HepG2 (cell line): Measurements from ENCODE around the gene GSDMA. TPM values are rescaled to one million over a fixed set of nuclear protein-coding genes. Genes with fewer than 3 reads are reported as not detected.

ENCODE experiments used
- ARID3A ChIP-seq: IDR thresholded peaks from 2 replicates; pipeline ENCODE4 v1.6.1; 2012; ENCODE audit warnings: low read depth, low read length, improper control_type of control experiment
- ARNT2 ChIP-seq: sonication (generic); formaldehyde crosslinking; IDR thresholded peaks from 2 replicates; pipeline ENCODE4 v1.8.0; 2022; ENCODE audit warnings: mild to moderate bottlenecking, low read depth, missing genetic modification reagents, moderate library complexity
- ATAD3A ChIP-seq: sonication (generic); formaldehyde crosslinking; IDR thresholded peaks from 2 replicates; pipeline ENCODE4 v1.4.0; 2020; ENCODE audit warnings: missing genetic modification reagents
- BHLHE40 ChIP-seq: IDR thresholded peaks from 2 replicates; pipeline ENCODE4 v1.6.1; 2011; ENCODE audit warnings: low read length, improper control_type of control experiment
- HES4 ChIP-seq: sonication (generic); formaldehyde crosslinking; IDR thresholded peaks from 2 replicates; pipeline ENCODE4 v1.9.0; 2021; ENCODE audit warnings: mild to moderate bottlenecking, missing genetic modification reagents, borderline replicate concordance
- IRF9 ChIP-seq: sonication (generic); formaldehyde crosslinking; IDR thresholded peaks from 2 replicates; pipeline ENCODE4 v1.8.0; 2022; ENCODE audit warnings: missing genetic modification reagents, mild to moderate bottlenecking, borderline replicate concordance
- JUNB ChIP-seq: sonication (generic); formaldehyde crosslinking; IDR thresholded peaks from 2 replicates; pipeline ENCODE4 v1.8.0; 2022; ENCODE audit warnings: missing genetic modification reagents, mild to moderate bottlenecking, borderline replicate concordance
- JUND ChIP-seq: sonication (generic); formaldehyde crosslinking; IDR thresholded peaks from 2 replicates; pipeline ENCODE4 v1.8.0; 2022; ENCODE audit warnings: mild to moderate bottlenecking, missing genetic modification reagents
- KDM5A ChIP-seq: fragments of 200-600 bp; sonication (generic); IDR thresholded peaks from 2 replicates; pipeline ENCODE4 v1.7.0; 2018; ENCODE audit warnings: antibody characterized with exemption, mild to moderate bottlenecking, low read length, borderline replicate concordance
- MED1 ChIP-seq: sonication (generic); formaldehyde crosslinking; IDR thresholded peaks from 2 replicates; pipeline ENCODE4 v1.4.0; 2020; ENCODE audit warnings: missing genetic modification reagents
- NR2F2 ChIP-seq: IDR thresholded peaks from 2 replicates; pipeline ENCODE4 v1.6.1; 2012; ENCODE audit warnings: low read depth, inconsistent platforms, borderline replicate concordance
- POGZ ChIP-seq: sonication (generic); formaldehyde crosslinking; IDR thresholded peaks from 2 replicates; pipeline ENCODE4 v1.4.0; 2020; ENCODE audit warnings: mild to moderate bottlenecking, missing genetic modification reagents
- PTBP1 ChIP-seq: fragments of 200-400 bp; formaldehyde crosslinking; IDR thresholded peaks from 2 replicates; pipeline ENCODE4 v1.6.1; 2018; ENCODE audit warnings: low read length, low read depth; ENCODE audit not compliant: poor library complexity, severe bottlenecking
- SETDB1 ChIP-seq: sonication (generic); formaldehyde crosslinking; IDR thresholded peaks from 2 replicates; pipeline ENCODE4 v1.5.1; 2020; ENCODE audit warnings: missing genetic modification reagents, mild to moderate bottlenecking, borderline replicate concordance
- SKI ChIP-seq: fragments of 450-650 bp; IDR thresholded peaks from one replicate; pipeline ENCODE4 v1.6.1; 2018; ENCODE audit warnings: mild to moderate bottlenecking; ENCODE audit not compliant: partially characterized antibody
- SOX6 ChIP-seq, 2 experiments: fragments of 450-650 bp in 1 of 2; sonication (generic) in 1 of 2; formaldehyde crosslinking in 1 of 2; IDR thresholded peaks; 2 replicates each; pipeline versions ENCODE4 v1.4.0 to v1.6.1; 2017 to 2020; ENCODE audit warnings: antibody characterized with exemption in 1 of 2, mild to moderate bottlenecking in 1 of 2, missing genetic modification reagents in 1 of 2
- SP140L ChIP-seq: sonication (generic); formaldehyde crosslinking; IDR thresholded peaks from 2 replicates; pipeline ENCODE4 v1.4.0; 2020; ENCODE audit warnings: missing genetic modification reagents, borderline replicate concordance
- SRF ChIP-seq: IDR thresholded peaks from 2 replicates; pipeline ENCODE4 v1.6.1; 2011; ENCODE audit warnings: mild to moderate bottlenecking, low read depth, low read length, moderate library complexity
- TFDP1 ChIP-seq: IDR thresholded peaks from 2 replicates; pipeline ENCODE4 v1.6.1; 2016; ENCODE audit warnings: missing compliant biosample characterization, missing genetic modification reagents, borderline replicate concordance
- TOPORS ChIP-seq: sonication (generic); formaldehyde crosslinking; IDR thresholded peaks from 2 replicates; pipeline ENCODE4 v1.8.0; 2023; ENCODE audit warnings: mild to moderate bottlenecking, missing genetic modification reagents
- YY1 ChIP-seq: IDR thresholded peaks from 2 replicates; pipeline ENCODE4 v1.6.1; 2011; ENCODE audit warnings: low read length, low read depth, moderate library complexity, mild to moderate bottlenecking; ENCODE audit not compliant: insufficient read depth, insufficient replicate concordance
- ZBTB1 ChIP-seq: sonication (generic); formaldehyde crosslinking; IDR thresholded peaks from 2 replicates; pipeline ENCODE4 v1.4.0; 2020; ENCODE audit warnings: missing genetic modification reagents, borderline replicate concordance
- ZNF83 ChIP-seq: sonication (generic); formaldehyde crosslinking; IDR thresholded peaks from 2 replicates; pipeline ENCODE4 v1.4.0; 2020; ENCODE audit warnings: missing genetic modification reagents, mild to moderate bottlenecking, borderline replicate concordance
- ZNF879 ChIP-seq: sonication (generic); formaldehyde crosslinking; IDR thresholded peaks from 2 replicates; pipeline ENCODE4 v1.8.1; 2023; ENCODE audit warnings: missing genetic modification reagents
- polyA plus RNA-seq, 8 experiments: library from polyadenylated mRNA; depleted of rRNA in 3 of 8; stranded (reverse) in 7 of 8; unstranded in 1 of 8; fragments of >200 nt; fragmentation: Illumina TruSeq in 4 of 8; extraction: Trizol in 4 of 8; gene quantifications; 2 replicates each; pipeline versions ENCODE4 v1.2.1 to v1.2.3, GENCODE V29; 2011 to 2016; ENCODE audit warnings: low read depth in 4 of 8, missing spikeins in 1 of 8, mixed read lengths in 1 of 8; ENCODE audit not compliant: insufficient read depth in 1 of 8
- total RNA-seq, 5 experiments: library from RNA; depleted of rRNA; stranded (reverse); fragments of >200 nt; fragmentation: Illumina TruSeq; extraction: Trizol; gene quantifications; 2 replicates each; pipeline ENCODE4 v1.2.3, GENCODE V29; 2016; ENCODE audit warnings: low read depth in 1 of 5
- TF ChIP-seq, protein P1 (sequence below): sonication (generic); formaldehyde crosslinking; IDR thresholded peaks from 2 replicates; pipeline ENCODE4 v1.5.0; 2020; ENCODE audit warnings: missing genetic modification reagents

The GSDMA gene
- total and polyA plus RNA-seq, 2 of the 13 experiments (the other 11 are each of a cell fraction or from before 2014, with no cell fraction given): not detected

GRCh38 chr17:39920218-39921210, 42.3 kb upstream of the GSDMA start (continued):
- TF ChIP-seq ARID3A: no peak
- no peak for TF ChIP-seq ZNF879 (CRISPR knock-in tag)
- peak; percentile 59 for TF ChIP-seq SKI
- no peak; the same call in 1 of the 2 replicates for TF ChIP-seq NR2F2
- no peak for TF ChIP-seq TOPORS (CRISPR knock-in tag)
- no peak for TF ChIP-seq SETDB1 (CRISPR knock-in tag)
- TF ChIP-seq JUND (CRISPR knock-in tag): no peak
- TF ChIP-seq SP140L (CRISPR knock-in tag): no peak
- TF ChIP-seq, protein P1, sequence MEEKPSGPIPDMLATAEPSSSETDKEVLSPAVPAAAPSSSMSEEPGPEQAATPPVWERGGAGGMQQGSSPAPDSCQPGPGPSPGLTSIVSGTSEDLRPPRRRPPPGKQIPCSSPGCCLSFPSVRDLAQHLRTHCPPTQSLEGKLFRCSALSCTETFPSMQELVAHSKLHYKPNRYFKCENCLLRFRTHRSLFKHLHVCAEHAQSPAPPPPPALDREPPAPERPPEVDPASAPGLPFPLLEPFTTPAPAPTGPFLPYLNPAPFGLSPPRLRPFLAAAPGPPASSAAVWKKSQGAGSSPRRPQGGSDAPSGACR (CRISPR knock-in tag): peak; percentile 76; the same call in 1 of the 2 replicates
- TF ChIP-seq MED1 (CRISPR knock-in tag): no peak
- no peak for TF ChIP-seq BHLHE40
- 0 out of 2 replicates have a peak, but pooled peaks have one; percentile 18 for TF ChIP-seq ARNT2 (CRISPR knock-in tag)
- TF ChIP-seq IRF9: no peak
- TF ChIP-seq SOX6 (IDR thresholded peaks at IDR 0.05): no peak
- no peak; the same call in 1 of the 2 replicates for TF ChIP-seq SOX6 (CRISPR knock-in tag; IDR thresholded peaks at IDR 0.05)
- no peak for TF ChIP-seq SRF
- TF ChIP-seq KDM5A: no peak
- no peak for TF ChIP-seq ZBTB1
- no peak for TF ChIP-seq PTBP1
- TF ChIP-seq ATAD3A (CRISPR knock-in tag): no peak
- no peak for TF ChIP-seq YY1
- TF ChIP-seq TFDP1 (CRISPR knock-in tag): no peak
- TF ChIP-seq JUNB (CRISPR knock-in tag): no peak
- TF ChIP-seq ZNF83: no peak
- peak; percentile 67 for TF ChIP-seq POGZ
- no peak for TF ChIP-seq HES4 (CRISPR knock-in tag)
